Left lung (tissue), 10 donors: Measurements from ENCODE around the gene ARID3B. TPM values are rescaled to one million over a fixed set of nuclear protein-coding genes. Genes with fewer than 3 reads are reported as not detected.

Experiments used
- ATAC-seq: fragments of 200-7000 bp; cut with Tn5 transposase; one replicate; pipeline ENCODE4 v1.9.1; 2020; ENCODE audit warnings: moderate library complexity
- DNase-seq, 4 donors: peaks; one replicate each; pipeline ENCODE4 v3.0.0-alpha.2; 2013 to 2020
- H3K27ac ChIP-seq, 2 donors: fragments of 200-600 bp; sonication (generic) in 1 of 2; one replicate each; pipeline versions ENCODE4 v1.5.0 to v1.8.0; 2020 to 2021
- H3K27me3 ChIP-seq, 2 donors: fragments of 200-600 bp; sonication (generic) in 1 of 2; one replicate each; pipeline versions ENCODE4 v1.5.0 to v1.8.0; 2020 to 2021
- H3K36me3 ChIP-seq, 2 donors: fragments of 200-600 bp; sonication (generic) in 1 of 2; one replicate each; pipeline versions ENCODE4 v1.5.0 to v1.8.0; 2020 to 2021
- H3K4me1 ChIP-seq, 2 donors: fragments of 200-600 bp; one replicate each; pipeline ENCODE4 v1.8.0; 2021
- H3K4me3 ChIP-seq, 2 donors: fragments of 200-600 bp; sonication (generic) in 1 of 2; one replicate each; pipeline versions ENCODE4 v1.5.0 to v1.8.0; 2020 to 2021; ENCODE audit warnings: mild to moderate bottlenecking in 1 of 2
- H3K9me3 ChIP-seq, 2 donors: fragments of 200-600 bp; sonication (generic) in 1 of 2; one replicate each; pipeline versions ENCODE4 v1.5.0 to v1.8.0; 2020 to 2021
- CTCF ChIP-seq, 2 donors: fragments of 200-600 bp; sonication (generic) in 1 of 2; IDR thresholded peaks; one replicate each; pipeline versions ENCODE4 v1.5.0 to v1.8.0; 2021; ENCODE audit warnings: antibody characterized with exemption in 2 of 2
- intact Hi-C, 2 donors: fragments of 100-400 bp; cut with DNase I; formaldehyde crosslinking; loops; one replicate each; pipeline versions ENCODE4 v1.11.2 to v1.14.2; 2022
- polyA plus RNA-seq, 6 donors: library from polyadenylated mRNA; unstranded; fragments of 120-200 nt; gene quantifications; one replicate each; pipeline ENCODE4 v1.2.1, GENCODE V29; 2013; ENCODE audit not compliant: insufficient read length in 6 of 6
- total RNA-seq, 2 donors: library from RNA; stranded (reverse); fragmentation: NEBNext Ultra II Directional; extraction: Animal tissue kit (Norgen Biotek cat#: 25700); gene quantifications; one replicate each; pipeline ENCODE4 v1.2.1, GENCODE V29; 2021
- donor health status: DM: no; HTN: yes; CAD: no.
- donor health status: DM: no; HTN: no; CAD: no.

ARID3B gene
- total and polyA plus RNA-seq, 8 donors: 5.8 to 12.1 (median 11.1) TPM

GRCh38 chr15:74563442-74563841 is 22.4 kb downstream of the ARID3B start:
- no peak overlapping the region for H3K4me3 ChIP-seq
- H3K27ac ChIP-seq: no peak overlapping the region
- TF ChIP-seq CTCF (IDR thresholded peaks at IDR 0.05): no peak
- ATAC-seq (peak; percentile 77), DNase-seq (no peak)
- H3K36me3 ChIP-seq: no peaks in the 10 kb centered on the region
- no peaks in the 10 kb centered on the region for H3K9me3 ChIP-seq
- H3K4me1 ChIP-seq: no peaks in the 10 kb centered on the region
- intact Hi-C loops: no loop called here
- H3K27me3 ChIP-seq: no peaks in the 10 kb centered on the region

GRCh38 chr15:74564182-74564581 is 23.2 kb downstream of the ARID3B start:
- TF ChIP-seq CTCF (IDR thresholded peaks at IDR 0.05): no peak
- H3K4me1 ChIP-seq: no peaks in the 10 kb centered on the region
- H3K27me3 ChIP-seq: no peaks in the 10 kb centered on the region
- H3K4me3 ChIP-seq: no peak overlapping the region
- intact Hi-C loops: no loop called here
- peaks cover 0 to under 1% of the 10 kb centered on the region in 2 donors for H3K36me3 ChIP-seq
- no peak for ATAC-seq
- no peak overlapping the region for H3K27ac ChIP-seq
- no peak for DNase-seq
- H3K9me3 ChIP-seq: no peaks in the 10 kb centered on the region

- no peaks in the 10 kb centered on the region for H3K9me3 ChIP-seq
- no peak for TF ChIP-seq CTCF (IDR thresholded peaks at IDR 0.05)
- H3K4me3 ChIP-seq: no peak overlapping the region
- DNase-seq (no peak), ATAC-seq (no peak)
- H3K27me3 ChIP-seq: no peaks in the 10 kb centered on the region
- peaks cover 0 to 13% of the 10 kb centered on the region in 2 donors for H3K36me3 ChIP-seq
- intact Hi-C loops: no loop called here
- H3K27ac ChIP-seq: no peak overlapping the region
- H3K4me1 ChIP-seq: no peaks in the 10 kb centered on the region
Measured at GRCh38 chr15:74565381-74566085, 24.5 kb downstream of the ARID3B start.

- TF ChIP-seq CTCF (IDR thresholded peaks at IDR 0.05): no peak
- H3K27ac ChIP-seq: no peak overlapping the region
- H3K4me1 ChIP-seq: no peaks in the 10 kb centered on the region
- no peaks in the 10 kb centered on the region for H3K9me3 ChIP-seq
- no peaks in the 10 kb centered on the region for H3K27me3 ChIP-seq
- H3K4me3 ChIP-seq: no peak overlapping the region
- intact Hi-C loops: no loop called here
- H3K36me3 ChIP-seq: peaks cover 0 to 35% of the 10 kb centered on the region in 2 donors
- no peak for DNase-seq
- no peak for ATAC-seq
Measured at GRCh38 chr15:74568594-74568993, 27.6 kb downstream of the ARID3B start.

GRCh38 chr15:74569731-74570070 is 28.7 kb downstream of the ARID3B start:
- TF ChIP-seq CTCF (IDR thresholded peaks at IDR 0.05): no peak
- H3K4me1 ChIP-seq: no peaks in the 10 kb centered on the region
- no peak overlapping the region for H3K27ac ChIP-seq
- no peaks in the 10 kb centered on the region for H3K27me3 ChIP-seq
- H3K4me3 ChIP-seq: no peak overlapping the region
- no peak for DNase-seq
- intact Hi-C loops: no loop called here
- H3K36me3 ChIP-seq: peaks cover 0 to 46% of the 10 kb centered on the region in 2 donors
- no peaks in the 10 kb centered on the region for H3K9me3 ChIP-seq
- ATAC-seq: no peak
